WI38 (cell line): Measurements from ENCODE around the gene OPRM1.

Source experiments
- H3K4me3 ChIP-seq: 2 replicates; pipeline ENCODE4 v1.5.1; 2011; ENCODE audit warnings: low read depth, mild to moderate bottlenecking, control low read depth, low read length
- TF ChIP-seq, protein P1 (sequence below): IDR thresholded peaks from 2 replicates; pipeline ENCODE4 v1.5.1; 2012; ENCODE audit warnings: low read depth, mild to moderate bottlenecking, control low read depth, low read length

The OPRM1 gene

GRCh38 chr6:154143753-154144152 lies 104.7 kb downstream of the OPRM1 start:
- TF ChIP-seq, protein P1, sequence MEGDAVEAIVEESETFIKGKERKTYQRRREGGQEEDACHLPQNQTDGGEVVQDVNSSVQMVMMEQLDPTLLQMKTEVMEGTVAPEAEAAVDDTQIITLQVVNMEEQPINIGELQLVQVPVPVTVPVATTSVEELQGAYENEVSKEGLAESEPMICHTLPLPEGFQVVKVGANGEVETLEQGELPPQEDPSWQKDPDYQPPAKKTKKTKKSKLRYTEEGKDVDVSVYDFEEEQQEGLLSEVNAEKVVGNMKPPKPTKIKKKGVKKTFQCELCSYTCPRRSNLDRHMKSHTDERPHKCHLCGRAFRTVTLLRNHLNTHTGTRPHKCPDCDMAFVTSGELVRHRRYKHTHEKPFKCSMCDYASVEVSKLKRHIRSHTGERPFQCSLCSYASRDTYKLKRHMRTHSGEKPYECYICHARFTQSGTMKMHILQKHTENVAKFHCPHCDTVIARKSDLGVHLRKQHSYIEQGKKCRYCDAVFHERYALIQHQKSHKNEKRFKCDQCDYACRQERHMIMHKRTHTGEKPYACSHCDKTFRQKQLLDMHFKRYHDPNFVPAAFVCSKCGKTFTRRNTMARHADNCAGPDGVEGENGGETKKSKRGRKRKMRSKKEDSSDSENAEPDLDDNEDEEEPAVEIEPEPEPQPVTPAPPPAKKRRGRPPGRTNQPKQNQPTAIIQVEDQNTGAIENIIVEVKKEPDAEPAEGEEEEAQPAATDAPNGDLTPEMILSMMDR: no peak
- no peak overlapping the region for H3K4me3 ChIP-seq

GRCh38 chr6:154154389-154154967 lies 115.4 kb downstream of the OPRM1 start:
- no peak overlapping the region for H3K4me3 ChIP-seq
- TF ChIP-seq, protein P1: peak; percentile 31; the same call in 1 of the 2 replicates

DNA sequence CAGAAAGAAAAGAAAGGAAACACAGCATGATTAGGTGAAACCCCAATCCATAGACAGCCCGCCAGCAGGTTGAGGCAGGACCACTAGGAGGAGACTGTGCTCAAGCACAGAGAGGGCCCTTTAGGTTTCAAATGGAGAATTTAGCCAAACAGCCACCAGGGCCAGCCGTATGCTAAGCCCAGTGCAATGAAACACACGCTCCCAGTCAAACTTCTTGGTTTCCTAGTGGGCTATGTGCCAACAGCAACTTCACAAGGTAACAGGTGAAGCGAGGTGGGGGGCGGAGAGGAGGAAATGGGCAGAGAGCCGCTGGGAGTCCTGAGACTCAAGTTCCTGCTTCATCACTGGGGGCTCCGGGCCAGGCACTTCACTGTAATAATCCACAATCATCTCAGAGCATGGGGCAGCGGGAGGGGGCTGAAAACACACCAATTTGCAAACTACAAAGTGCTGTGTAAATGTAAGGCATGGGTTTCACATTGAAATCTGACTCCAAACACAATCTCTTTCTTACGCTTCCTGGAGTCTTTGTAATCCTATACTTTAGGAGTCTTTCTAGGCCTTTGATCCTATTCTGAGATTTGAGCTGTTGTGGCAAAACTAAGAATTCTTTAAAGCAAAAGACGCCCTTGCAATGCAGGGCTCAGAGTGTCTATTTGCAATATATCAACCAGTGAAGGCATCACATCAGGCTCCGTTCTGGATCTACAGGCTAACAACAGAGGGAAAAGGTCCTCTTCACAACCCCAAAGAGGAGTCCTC lies 117.3 kb downstream of the OPRM1 start:
- TF ChIP-seq, protein P1: peak; percentile 79
- H3K4me3 ChIP-seq: no peak overlapping the region

DNA sequence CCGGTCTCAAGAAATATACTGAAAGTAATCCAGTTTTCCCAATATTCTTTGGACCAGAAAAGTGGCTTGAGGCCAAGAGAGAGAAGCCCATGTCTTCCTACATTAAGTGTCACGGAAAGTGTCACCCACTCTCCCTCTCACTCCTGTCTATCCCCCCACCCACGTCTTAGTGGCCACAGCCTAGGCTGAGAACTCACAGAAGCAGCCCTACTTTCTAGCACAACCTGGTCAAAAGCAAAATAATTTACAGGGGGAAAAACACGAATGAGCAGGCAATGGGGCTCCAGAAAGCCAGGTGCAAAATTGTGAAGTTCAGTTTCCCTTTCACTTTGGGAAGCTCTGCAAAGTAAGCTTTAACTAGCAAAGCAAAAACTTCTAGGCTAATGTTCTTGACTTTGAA lies 118.0 kb downstream of the OPRM1 start:
- H3K4me3 ChIP-seq: no peak overlapping the region

GRCh38 chr6:154157706-154158105 lies 118.7 kb downstream of the OPRM1 start:
- TF ChIP-seq, protein P1: no peak
- no peak overlapping the region for H3K4me3 ChIP-seq

More for the DNA sequence above, 118.0 kb downstream of the OPRM1 start:
- TF ChIP-seq, protein P1: no peak

- H3K4me3 ChIP-seq: no peak overlapping the region
These were observed 120.1 kb downstream of the OPRM1 start for GRCh38 chr6:154159126-154159525.

DNA sequence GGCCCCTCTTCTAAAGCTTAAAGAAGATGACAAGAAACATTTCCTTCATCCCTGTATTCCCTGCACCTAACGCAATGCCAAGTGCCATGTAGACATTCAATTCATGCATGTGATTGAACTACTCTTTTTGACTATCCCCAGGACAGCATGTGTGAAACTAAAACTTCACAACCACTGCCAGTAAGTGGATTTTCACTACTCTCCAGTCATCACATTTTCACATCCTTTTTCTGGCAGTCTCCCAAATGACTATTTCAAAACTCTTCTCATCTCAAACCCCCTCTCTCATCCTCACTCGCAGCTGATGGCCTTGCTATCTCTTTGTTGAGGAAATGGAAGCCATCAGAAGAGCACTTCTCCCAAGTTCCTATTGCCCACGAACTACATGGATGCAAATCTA lies 122.6 kb downstream of the OPRM1 start:
- no peak overlapping the region for H3K4me3 ChIP-seq
- TF ChIP-seq, protein P1: no peak

More at GRCh38 chr6:154159126-154159525, 120.1 kb downstream of the OPRM1 start:
- TF ChIP-seq, protein P1: no peak
